ENCODE data around the gene DOK5.

The DOK5 gene

DNA sequence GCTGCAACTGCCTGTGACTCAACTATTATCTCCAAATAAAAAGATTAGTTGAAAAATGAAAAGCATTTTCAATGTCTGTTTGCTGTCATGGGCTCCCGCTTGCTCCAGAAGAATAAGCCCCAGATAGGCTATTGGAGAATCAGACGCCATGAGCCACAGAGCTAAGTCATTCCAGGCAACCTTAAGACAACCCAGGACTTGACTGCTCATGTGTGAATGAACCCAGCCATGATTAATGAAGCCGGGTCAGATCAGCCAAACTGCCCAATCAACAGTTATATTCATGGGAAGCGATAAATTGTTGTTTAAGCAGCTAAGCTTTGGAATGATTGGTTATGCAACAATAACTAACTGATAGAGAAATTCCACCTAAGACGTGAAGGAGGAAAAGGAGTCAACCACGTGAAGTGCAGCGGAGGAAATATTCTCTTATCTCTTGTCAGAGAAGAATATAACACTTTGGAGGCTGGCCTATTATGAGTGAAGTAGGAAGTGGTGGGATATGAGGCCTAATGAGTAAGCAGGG is 64.2 kb downstream of the DOK5 start:
- H3K9me3 ChIP-seq (ENCODE audit: control insufficient read depth, insufficient read depth, low read depth, low read length), result peaks cover 10% of the 10 kb centered on the region

DNA sequence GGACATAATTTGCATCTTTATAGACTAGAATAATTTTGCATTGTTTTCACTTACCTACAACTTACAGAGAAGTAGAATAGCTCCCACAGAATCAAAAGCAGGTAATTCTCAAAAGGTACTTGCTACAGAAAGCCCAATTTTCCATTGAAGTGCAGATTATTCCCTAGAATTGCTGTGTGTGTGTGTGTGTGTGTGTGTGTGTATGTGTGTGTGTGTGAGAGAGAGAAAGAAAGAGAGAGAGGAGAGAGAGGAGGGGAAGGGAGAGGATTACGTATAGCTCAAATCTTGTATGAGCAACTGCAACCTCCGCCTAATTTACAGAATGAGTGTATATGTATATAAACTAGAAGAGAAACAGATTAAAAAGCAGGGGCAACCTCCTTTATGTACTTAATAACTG is 68.0 kb downstream of the DOK5 start:
- Histone ChIP-seq H3K27me3 (ENCODE audit: control insufficient read depth, insufficient read depth, low read length) (no peaks in the 10 kb centered on the region), H3K27ac (ENCODE audit: low read depth, low read length) (no peak overlapping the region), H3K4me1 (ENCODE audit: control insufficient read depth, insufficient read depth, low read length) (peaks cover 5% of the 10 kb centered on the region; the same call in 1 of the 2 replicates), H3K36me3 (ENCODE audit: control insufficient read depth, insufficient read depth, low read length) (no peaks in the 10 kb centered on the region), H3K4me3 (ENCODE audit: low read depth, low read length) (no peak overlapping the region), H3K9me3 (ENCODE audit: control insufficient read depth, insufficient read depth, low read depth, low read length) (peaks cover 10% of the 10 kb centered on the region), H3K9ac (ENCODE audit: low read length) (no peak overlapping the region)

More for the DNA sequence above, 64.2 kb downstream of the DOK5 start:
- H3K4me1 ChIP-seq (ENCODE audit: control insufficient read depth, insufficient read depth, low read length), result no peaks in the 10 kb centered on the region
- no peak overlapping the region for H3K4me3 ChIP-seq (ENCODE audit: low read depth, low read length)
- no peak overlapping the region for H3K9ac ChIP-seq (ENCODE audit: low read length)
- H3K27ac ChIP-seq (ENCODE audit: low read depth, low read length), result no peak overlapping the region
- H3K36me3 ChIP-seq (ENCODE audit: control insufficient read depth, insufficient read depth, low read length), result no peaks in the 10 kb centered on the region
- H3K27me3 ChIP-seq (ENCODE audit: control insufficient read depth, insufficient read depth, low read length), result no peaks in the 10 kb centered on the region

DNA sequence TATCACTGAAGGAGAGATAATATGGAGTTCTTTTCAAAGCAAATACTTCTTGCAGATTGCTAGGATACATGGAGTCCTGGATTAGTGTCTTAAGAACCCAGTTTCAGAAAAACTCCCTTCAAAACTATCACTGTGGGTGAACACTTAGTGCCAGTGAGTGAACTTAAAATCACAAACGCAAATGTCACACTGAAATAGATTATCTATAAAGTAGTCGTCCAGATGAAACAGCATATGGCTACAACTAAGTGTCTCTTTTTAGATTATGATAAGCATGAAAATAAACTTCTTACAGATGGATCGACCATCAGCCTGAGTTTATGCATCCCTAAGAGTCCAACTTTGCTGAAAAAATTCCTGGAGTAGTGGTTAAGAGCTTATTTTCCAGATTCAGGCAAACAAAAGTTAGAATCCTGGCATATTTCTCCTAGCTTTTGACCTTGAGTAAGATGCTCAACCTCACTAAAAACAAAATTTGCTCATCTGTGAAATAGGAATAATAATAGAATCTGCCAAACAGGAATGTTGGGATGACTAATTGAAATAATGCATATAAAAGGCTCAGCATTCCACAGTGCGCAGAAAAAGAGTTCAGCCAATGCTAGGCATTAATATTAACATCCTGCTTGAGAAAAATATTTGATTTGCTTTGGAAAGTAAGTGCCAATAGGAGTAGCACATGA is 70.4 kb downstream of the DOK5 start:
- no peak overlapping the region for H3K4me3 ChIP-seq (ENCODE audit: low read depth, low read length)
- H3K27me3 ChIP-seq (ENCODE audit: control insufficient read depth, insufficient read depth, low read length), result no peaks in the 10 kb centered on the region
- H3K27ac ChIP-seq (ENCODE audit: low read depth, low read length), result no peak overlapping the region
- peaks cover 5% of the 10 kb centered on the region; the same call in 1 of the 2 replicates for H3K4me1 ChIP-seq (ENCODE audit: control insufficient read depth, insufficient read depth, low read length)
- H3K36me3 ChIP-seq (ENCODE audit: control insufficient read depth, insufficient read depth, low read length), result no peaks in the 10 kb centered on the region
- H3K9me3 ChIP-seq (ENCODE audit: control insufficient read depth, insufficient read depth, low read depth, low read length), result peaks cover 7% of the 10 kb centered on the region
- no peak overlapping the region for H3K9ac ChIP-seq (ENCODE audit: low read length)

DNA sequence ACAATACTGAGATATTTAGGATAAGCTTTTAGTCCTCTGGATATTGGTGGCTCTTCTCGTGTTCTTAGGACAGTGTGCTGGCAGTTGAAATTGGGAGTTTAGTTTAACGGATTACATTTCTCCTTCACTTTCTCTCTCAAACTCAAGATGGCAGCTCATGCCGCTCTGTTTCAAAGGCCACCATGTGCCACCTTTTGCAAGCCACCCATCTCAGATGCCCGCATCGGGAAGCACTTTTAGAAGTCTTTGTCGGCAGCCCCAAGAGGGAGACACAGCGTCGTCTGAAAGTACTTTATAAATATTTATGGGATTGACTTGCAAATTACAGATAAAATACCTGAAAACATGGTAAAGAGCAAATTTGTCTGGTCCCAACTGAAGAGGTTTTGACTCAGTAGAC is 73.5 kb downstream of the DOK5 start:
- Histone ChIP-seq H3K36me3 (ENCODE audit: control insufficient read depth, insufficient read depth, low read length) (no peaks in the 10 kb centered on the region), H3K9ac (ENCODE audit: low read length) (no peak overlapping the region), H3K4me3 (ENCODE audit: low read depth, low read length) (no peak overlapping the region), H3K27ac (ENCODE audit: low read depth, low read length) (no peak overlapping the region), H3K4me1 (ENCODE audit: control insufficient read depth, insufficient read depth, low read length) (peaks cover 5% of the 10 kb centered on the region; the same call in 1 of the 2 replicates), H3K27me3 (ENCODE audit: control insufficient read depth, insufficient read depth, low read length) (no peaks in the 10 kb centered on the region), H3K9me3 (ENCODE audit: control insufficient read depth, insufficient read depth, low read depth, low read length) (peaks cover 7% of the 10 kb centered on the region)

DNA sequence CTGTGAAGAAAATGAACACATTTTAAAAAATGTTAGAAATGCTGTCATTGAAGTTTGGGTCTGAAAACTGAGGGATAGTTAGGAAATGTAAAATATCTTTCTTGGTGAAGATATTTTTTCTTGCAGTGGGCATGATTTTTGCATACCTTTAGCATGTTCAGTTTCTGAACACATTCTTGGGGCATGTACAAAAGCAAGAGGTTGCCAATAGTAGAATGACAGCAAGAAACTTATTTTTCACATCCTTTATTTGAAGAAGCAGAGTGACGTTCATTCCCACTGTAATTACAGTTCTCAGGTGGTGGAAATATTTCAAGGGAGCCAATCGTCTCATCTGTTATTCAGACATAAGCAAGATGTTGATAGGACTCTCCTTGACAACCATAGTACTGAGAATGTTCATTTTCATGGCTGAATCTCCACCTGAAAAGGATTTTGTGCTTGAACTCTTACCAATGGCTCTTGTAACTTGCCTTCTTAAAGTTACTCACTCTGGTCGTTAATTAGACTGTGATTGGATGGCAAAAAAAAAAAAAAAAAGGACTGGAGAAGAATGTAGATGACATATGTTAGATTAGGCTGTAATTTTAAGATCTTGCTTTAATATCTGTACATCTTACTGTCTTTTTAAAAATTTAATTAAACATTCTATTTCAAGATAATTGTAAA is 74.4 kb downstream of the DOK5 start:
- Histone ChIP-seq H3K27me3 (ENCODE audit: control insufficient read depth, insufficient read depth, low read length) (no peaks in the 10 kb centered on the region), H3K4me1 (ENCODE audit: control insufficient read depth, insufficient read depth, low read length) (peaks cover 7% of the 10 kb centered on the region; the same call in 1 of the 2 replicates), H3K27ac (ENCODE audit: low read depth, low read length) (no peak overlapping the region), H3K9ac (ENCODE audit: low read length) (no peak overlapping the region), H3K36me3 (ENCODE audit: control insufficient read depth, insufficient read depth, low read length) (no peaks in the 10 kb centered on the region), H3K4me3 (ENCODE audit: low read depth, low read length) (no peak overlapping the region), H3K9me3 (ENCODE audit: control insufficient read depth, insufficient read depth, low read depth, low read length) (peaks cover under 1% of the 10 kb centered on the region; the same call in 1 of the 2 replicates)

DNA sequence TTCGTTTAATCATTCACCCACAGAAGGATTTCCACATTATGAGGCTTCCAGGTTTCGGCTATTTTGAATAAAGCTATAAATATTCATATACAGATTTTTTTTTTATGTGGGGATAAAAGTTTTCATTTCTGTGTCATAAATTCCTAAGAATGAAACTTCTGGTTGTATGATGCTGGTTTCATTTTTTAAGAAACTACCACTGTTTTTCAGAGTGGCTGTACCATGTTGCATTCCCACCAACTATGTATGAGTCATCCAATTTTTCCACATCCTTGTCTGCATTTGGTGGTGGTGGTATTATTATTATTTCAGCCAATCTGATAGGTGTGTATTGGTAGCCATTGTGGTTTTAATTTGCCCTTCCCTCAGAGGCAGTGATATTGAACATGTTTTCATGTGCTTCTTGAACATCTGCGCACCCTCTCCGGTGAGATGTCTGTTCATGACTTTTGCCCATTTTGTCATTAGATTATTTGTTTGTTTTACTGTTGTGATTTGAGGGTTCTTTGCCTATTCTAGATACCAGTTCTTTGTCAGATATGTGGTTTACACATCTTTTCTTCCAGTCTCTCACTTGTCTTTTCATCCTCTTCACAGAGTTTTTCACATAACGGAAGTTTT is 75.5 kb downstream of the DOK5 start:
- Histone ChIP-seq H3K4me3 (ENCODE audit: low read depth, low read length) (no peak overlapping the region), H3K27me3 (ENCODE audit: control insufficient read depth, insufficient read depth, low read length) (no peaks in the 10 kb centered on the region), H3K4me1 (ENCODE audit: control insufficient read depth, insufficient read depth, low read length) (peaks cover 8% of the 10 kb centered on the region; the same call in 1 of the 2 replicates), H3K9me3 (ENCODE audit: control insufficient read depth, insufficient read depth, low read depth, low read length) (no peaks in the 10 kb centered on the region), H3K27ac (ENCODE audit: low read depth, low read length) (no peak overlapping the region), H3K36me3 (ENCODE audit: control insufficient read depth, insufficient read depth, low read length) (no peaks in the 10 kb centered on the region), H3K9ac (ENCODE audit: low read length) (no peak overlapping the region)

DNA sequence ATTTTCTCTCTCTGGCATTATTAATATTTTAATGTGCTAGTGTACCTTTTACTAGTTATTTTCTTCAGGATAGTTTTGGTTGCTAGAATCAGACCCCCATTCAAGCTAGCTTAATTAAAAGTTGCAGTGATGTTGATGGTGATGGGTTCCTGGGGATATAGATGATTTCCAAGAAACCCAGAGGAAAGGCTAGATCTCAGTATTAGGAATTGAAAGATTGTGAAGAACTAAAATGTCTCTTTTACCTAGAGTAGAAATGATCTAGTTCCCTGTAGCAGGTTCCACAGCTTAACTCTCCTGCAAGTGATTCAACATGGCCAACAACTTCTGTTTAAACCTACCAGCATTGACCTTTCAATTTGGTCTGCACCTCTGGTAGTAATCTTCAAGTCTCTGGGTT is 78.6 kb downstream of the DOK5 start:
- no peak overlapping the region for H3K9ac ChIP-seq (ENCODE audit: low read length)
- H3K9me3 ChIP-seq (ENCODE audit: control insufficient read depth, insufficient read depth, low read depth, low read length), result no peaks in the 10 kb centered on the region
- no peak overlapping the region for H3K4me3 ChIP-seq (ENCODE audit: low read depth, low read length)
- peaks cover 5% of the 10 kb centered on the region; the same call in 1 of the 2 replicates for H3K4me1 ChIP-seq (ENCODE audit: control insufficient read depth, insufficient read depth, low read length)
- H3K36me3 ChIP-seq (ENCODE audit: control insufficient read depth, insufficient read depth, low read length), result no peaks in the 10 kb centered on the region
- no peak overlapping the region for H3K27ac ChIP-seq (ENCODE audit: low read depth, low read length)
- no peaks in the 10 kb centered on the region for H3K27me3 ChIP-seq (ENCODE audit: control insufficient read depth, insufficient read depth, low read length)

DNA sequence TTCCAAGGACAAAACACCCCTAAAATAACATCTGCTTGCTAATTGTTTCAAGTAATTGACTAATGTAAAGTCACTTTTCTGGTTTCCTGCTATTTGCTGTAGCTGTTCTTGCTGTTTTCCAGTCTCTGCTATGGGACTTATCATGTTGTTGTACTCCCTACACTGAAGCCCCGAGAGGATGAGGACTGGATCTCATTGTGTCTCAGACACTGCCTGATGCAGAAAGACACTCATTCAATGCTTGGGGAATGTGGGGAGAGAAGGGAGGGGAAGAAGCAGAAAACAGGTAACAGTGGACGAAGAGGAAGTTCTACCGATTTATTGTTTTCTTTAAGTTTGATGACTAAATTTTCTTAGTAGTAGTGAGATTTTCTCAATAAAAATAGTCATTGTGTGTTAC is 79.8 kb downstream of the DOK5 start:
- Histone ChIP-seq H3K36me3 (ENCODE audit: control insufficient read depth, insufficient read depth, low read length) (no peaks in the 10 kb centered on the region), H3K4me1 (ENCODE audit: control insufficient read depth, insufficient read depth, low read length) (peaks cover 5% of the 10 kb centered on the region; the same call in 1 of the 2 replicates), H3K9me3 (ENCODE audit: control insufficient read depth, insufficient read depth, low read depth, low read length) (no peaks in the 10 kb centered on the region), H3K9ac (ENCODE audit: low read length) (no peak overlapping the region), H3K27ac (ENCODE audit: low read depth, low read length) (no peak overlapping the region), H3K4me3 (ENCODE audit: low read depth, low read length) (no peak overlapping the region), H3K27me3 (ENCODE audit: control insufficient read depth, insufficient read depth, low read length) (no peaks in the 10 kb centered on the region)

DNA sequence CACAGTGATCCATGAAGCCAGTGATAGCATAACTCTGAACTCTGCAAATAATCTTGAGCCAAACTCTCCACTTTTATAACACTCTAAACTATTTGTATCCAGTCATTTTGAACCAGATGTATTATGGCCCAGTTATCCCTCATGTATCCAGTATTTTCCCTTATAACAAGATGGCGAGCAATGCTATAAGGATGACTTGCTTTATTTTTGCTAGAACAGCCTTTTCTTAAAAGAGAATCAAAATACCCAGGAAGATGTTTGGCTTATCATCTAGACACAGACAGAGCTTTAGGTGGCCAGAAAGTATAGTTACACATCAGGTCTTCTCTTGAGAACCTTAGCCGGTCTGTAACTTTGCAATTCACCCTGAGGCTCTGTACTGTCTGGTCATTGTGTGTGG is 81.0 kb downstream of the DOK5 start:
- Histone ChIP-seq H3K4me3 (ENCODE audit: low read depth, low read length) (no peak overlapping the region), H3K4me1 (ENCODE audit: control insufficient read depth, insufficient read depth, low read length) (peaks cover 5% of the 10 kb centered on the region; the same call in 1 of the 2 replicates), H3K27ac (ENCODE audit: low read depth, low read length) (no peak overlapping the region), H3K9ac (ENCODE audit: low read length) (no peak overlapping the region), H3K36me3 (ENCODE audit: control insufficient read depth, insufficient read depth, low read length) (no peaks in the 10 kb centered on the region), H3K27me3 (ENCODE audit: control insufficient read depth, insufficient read depth, low read length) (no peaks in the 10 kb centered on the region), H3K9me3 (ENCODE audit: control insufficient read depth, insufficient read depth, low read depth, low read length) (no peaks in the 10 kb centered on the region)

DNA sequence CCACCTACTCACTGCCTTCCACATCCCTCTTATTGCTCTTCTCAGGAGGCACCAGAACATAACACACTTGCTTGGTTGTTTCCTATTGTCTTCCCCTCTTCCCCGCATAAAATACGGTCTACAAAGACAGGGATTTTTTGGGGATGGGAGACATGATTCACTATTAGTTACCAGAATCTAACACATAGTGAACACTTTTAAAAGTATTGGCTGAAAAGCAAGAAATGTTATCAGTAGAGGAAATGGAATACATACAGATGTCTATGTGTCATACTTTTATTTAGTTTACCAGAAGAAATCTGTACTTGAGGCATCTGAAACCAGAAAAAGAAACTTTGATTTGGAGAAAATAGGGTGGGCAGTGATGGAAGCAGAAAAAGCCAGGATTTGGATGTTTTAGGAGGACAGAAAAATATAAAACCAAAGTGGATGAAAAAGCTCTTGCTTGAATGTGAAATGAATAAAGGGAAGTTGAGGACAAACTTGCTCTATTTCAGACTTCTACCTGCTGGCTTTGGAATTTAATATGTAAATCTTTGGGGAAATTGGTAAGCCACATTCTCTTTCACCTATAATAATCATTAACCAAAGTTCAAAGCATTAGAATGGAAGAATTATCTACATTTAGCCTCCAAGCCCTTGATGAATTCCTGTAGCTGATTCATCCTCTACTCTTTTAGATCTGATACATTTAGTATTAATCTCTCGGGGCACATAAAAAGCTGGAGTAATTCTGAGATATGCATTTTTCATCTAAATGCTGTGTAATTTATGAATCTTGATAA is 82.6 kb downstream of the DOK5 start:
- H3K4me3 ChIP-seq (ENCODE audit: low read depth, low read length), result no peak overlapping the region
- no peak overlapping the region for H3K27ac ChIP-seq (ENCODE audit: low read depth, low read length)
- no peaks in the 10 kb centered on the region for H3K36me3 ChIP-seq (ENCODE audit: control insufficient read depth, insufficient read depth, low read length)
- H3K9ac ChIP-seq (ENCODE audit: low read length), result no peak overlapping the region
- peaks cover 5% of the 10 kb centered on the region; the same call in 1 of the 2 replicates for H3K4me1 ChIP-seq (ENCODE audit: control insufficient read depth, insufficient read depth, low read length)
- no peaks in the 10 kb centered on the region for H3K9me3 ChIP-seq (ENCODE audit: control insufficient read depth, insufficient read depth, low read depth, low read length)
- H3K27me3 ChIP-seq (ENCODE audit: control insufficient read depth, insufficient read depth, low read length), result no peaks in the 10 kb centered on the region
